Muscle of leg (tissue), 11 donors: ENCODE data around the gene NEK9. TPM values are rescaled to one million over a fixed set of nuclear protein-coding genes. Genes with fewer than 3 reads are reported as not detected.

Source experiments
- DNase-seq: peaks from one replicate; pipeline ENCODE4 v3.0.0; 2013
- H3K27ac ChIP-seq: one replicate; pipeline ENCODE4 v1.5.1; 2013; ENCODE audit warnings: mild to moderate bottlenecking, low read length, control low read depth
- H3K27me3 ChIP-seq: one replicate; pipeline ENCODE4 v1.6.1; 2013; ENCODE audit warnings: low read length; ENCODE audit not compliant: control insufficient read depth, insufficient read depth
- H3K36me3 ChIP-seq: one replicate; pipeline ENCODE4 v1.6.1; 2013; ENCODE audit warnings: low read length; ENCODE audit not compliant: control insufficient read depth, insufficient read depth
- H3K4me1 ChIP-seq: one replicate; pipeline ENCODE4 v1.6.1; 2013; ENCODE audit warnings: low read length; ENCODE audit not compliant: control insufficient read depth, insufficient read depth
- H3K4me3 ChIP-seq: one replicate; pipeline ENCODE4 v1.5.1; 2013; ENCODE audit warnings: low read length, control low read depth
- H3K9me3 ChIP-seq: replicated peaks from 2 replicates; pipeline ENCODE4 v1.6.1; 2013; ENCODE audit warnings: low read depth, low read length; ENCODE audit not compliant: control insufficient read depth
- WGBS: methylation state at CpG from one replicate; pipeline ENCODE4 v1.1.5; 2013; ENCODE audit warnings: missing lambda C conversion rate; ENCODE audit not compliant: insufficient coverage; 5-methylcytosine and 5-hydroxymethylcytosine counted together
- polyA plus RNA-seq, 8 donors: library from polyadenylated mRNA; unstranded; fragments of 120-200 nt; gene quantifications; one replicate each; pipeline versions ENCODE4 v1.2.1 to v1.2.3, GENCODE V29; 2013; ENCODE audit warnings: inconsistent platforms in 1 of 8, low replicate concordance in 1 of 8; ENCODE audit not compliant: insufficient read length in 8 of 8, insufficient read depth in 1 of 8
- total RNA-seq: library from RNA; stranded (reverse); fragments of 120-200 nt; gene quantifications from one replicate; pipeline ENCODE4 v1.2.4, GENCODE V29; 2013

Gene NEK9
- total and polyA plus RNA-seq, 9 donors: 34.4 to 99.7 (median 81.1) TPM

GRCh38 chr14:75147423-75148071 lies 20.7 kb upstream of the NEK9 start:
- DNase-seq: peak; percentile 69
- WGBS: 51% methylated on average over 6 of the region's 13 CpGs
- H3K36me3 ChIP-seq: peaks cover 20% of the 10 kb centered on the region
- peaks cover 4% of the 10 kb centered on the region for H3K4me1 ChIP-seq
- H3K27ac ChIP-seq: peak overlapping the region; percentile 50
- H3K9me3 ChIP-seq: no peaks in the 10 kb centered on the region
- no peak overlapping the region for H3K4me3 ChIP-seq
- H3K27me3 ChIP-seq: no peaks in the 10 kb centered on the region

GRCh38 chr14:75144944-75145343 lies 18.1 kb upstream of the NEK9 start:
- Histone ChIP-seq H3K27ac (no peak overlapping the region), H3K9me3 (no peaks in the 10 kb centered on the region), H3K36me3 (peaks cover 17% of the 10 kb centered on the region), H3K27me3 (no peaks in the 10 kb centered on the region), H3K4me3 (no peak overlapping the region), H3K4me1 (peaks cover 4% of the 10 kb centered on the region)
- 58% methylated on average over 4 of the region's 5 CpGs for whole genome bisulfite sequencing
- DNase-seq: peak; percentile 61

DNA sequence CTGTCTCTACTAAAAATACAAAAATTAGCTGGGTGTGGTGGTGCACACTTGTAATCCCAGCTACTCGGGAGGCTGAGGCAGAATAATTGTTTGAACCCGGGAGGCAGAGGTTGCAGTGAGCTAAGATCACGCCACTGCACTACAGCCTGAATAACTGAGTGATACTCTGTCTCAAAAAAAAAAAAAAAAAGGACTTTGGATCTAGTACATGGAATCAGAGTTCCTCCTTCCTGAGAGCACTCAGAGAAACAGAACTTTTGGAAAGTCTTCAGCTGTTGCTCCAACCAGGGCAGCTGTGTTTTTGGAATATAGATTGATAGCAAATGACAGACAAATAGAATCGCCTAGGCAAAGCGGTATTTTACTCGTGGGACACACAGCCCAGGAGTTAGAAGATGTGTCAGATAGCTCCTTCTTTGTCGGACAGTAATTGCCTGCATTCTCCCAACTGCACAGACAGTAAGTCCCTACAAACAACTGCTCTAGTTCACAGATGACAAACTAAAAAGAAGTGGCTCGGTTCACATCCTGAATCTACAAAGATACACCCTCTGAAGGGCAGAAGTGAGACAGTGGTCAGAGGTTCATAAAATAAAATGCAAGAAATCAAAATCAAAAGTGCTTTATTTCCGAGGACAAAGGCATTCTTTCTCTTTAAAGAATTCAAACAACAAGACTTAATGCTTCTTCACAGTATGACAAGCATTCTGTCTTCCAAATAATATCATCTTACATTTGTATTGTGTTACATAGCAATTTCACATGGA lies 17.1 kb upstream of the NEK9 start:
- no peaks in the 10 kb centered on the region for H3K9me3 ChIP-seq
- H3K4me1 ChIP-seq: peaks cover 4% of the 10 kb centered on the region
- H3K4me3 ChIP-seq: no peak overlapping the region
- H3K27me3 ChIP-seq: no peaks in the 10 kb centered on the region
- no peak for DNase-seq
- H3K36me3 ChIP-seq: peaks cover 10% of the 10 kb centered on the region
- peak overlapping the region; percentile 45 for H3K27ac ChIP-seq
- WGBS: 90% methylated on average over 4 of the region's 9 CpGs

GRCh38 chr14:75142494-75142893 lies 15.6 kb upstream of the NEK9 start:
- Histone ChIP-seq H3K27me3 (no peaks in the 10 kb centered on the region), H3K36me3 (peaks cover 9% of the 10 kb centered on the region), H3K9me3 (no peaks in the 10 kb centered on the region), H3K27ac (no peak overlapping the region), H3K4me1 (peaks cover 4% of the 10 kb centered on the region), H3K4me3 (no peak overlapping the region)
- DNase-seq: no peak
- no CpG with 5 or more reads among the region's 1 CpG for WGBS

- Histone ChIP-seq H3K36me3 (peaks cover 9% of the 10 kb centered on the region), H3K9me3 (no peaks in the 10 kb centered on the region), H3K4me1 (peaks cover 4% of the 10 kb centered on the region), H3K27me3 (no peaks in the 10 kb centered on the region), H3K27ac (no peak overlapping the region), H3K4me3 (no peak overlapping the region)
- peak; percentile 46 for DNase-seq
Measured at GRCh38 chr14:75141967-75142366, 15.1 kb upstream of the NEK9 start.

DNA sequence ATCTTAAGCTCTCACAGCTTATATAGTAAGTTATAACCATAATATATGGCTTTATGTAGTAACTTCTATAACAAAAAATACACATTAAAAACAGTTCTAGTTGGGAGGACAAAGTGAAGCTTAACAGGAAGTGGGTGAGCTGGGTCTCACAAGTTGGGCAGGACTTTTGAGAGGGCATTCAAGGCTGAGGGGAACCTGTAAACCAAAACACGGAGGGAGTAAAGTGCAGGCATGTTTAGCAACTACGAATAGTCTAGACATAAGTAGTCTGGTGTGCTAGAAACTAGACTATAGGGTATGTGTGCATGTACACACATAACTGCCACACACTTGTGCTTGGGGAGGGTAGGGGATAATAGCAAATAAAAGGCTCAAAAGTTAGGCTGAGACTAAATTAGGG lies 14.2 kb upstream of the NEK9 start:
- Histone ChIP-seq H3K4me3 (no peak overlapping the region), H3K4me1 (peaks cover 4% of the 10 kb centered on the region), H3K9me3 (no peaks in the 10 kb centered on the region), H3K27ac (no peak overlapping the region), H3K36me3 (peaks cover 9% of the 10 kb centered on the region), H3K27me3 (no peaks in the 10 kb centered on the region)
- DNase-seq: no peak
- WGBS: 82% methylated on average over 2 of the region's 2 CpGs

GRCh38 chr14:75140620-75141019 lies 13.8 kb upstream of the NEK9 start:
- no CpG with 5 or more reads among the region's 2 CpGs for WGBS
- Histone ChIP-seq H3K27ac (no peak overlapping the region), H3K4me1 (peaks cover 4% of the 10 kb centered on the region), H3K27me3 (no peaks in the 10 kb centered on the region), H3K4me3 (no peak overlapping the region), H3K9me3 (no peaks in the 10 kb centered on the region), H3K36me3 (peaks cover 9% of the 10 kb centered on the region)
- no peak for DNase-seq

DNA sequence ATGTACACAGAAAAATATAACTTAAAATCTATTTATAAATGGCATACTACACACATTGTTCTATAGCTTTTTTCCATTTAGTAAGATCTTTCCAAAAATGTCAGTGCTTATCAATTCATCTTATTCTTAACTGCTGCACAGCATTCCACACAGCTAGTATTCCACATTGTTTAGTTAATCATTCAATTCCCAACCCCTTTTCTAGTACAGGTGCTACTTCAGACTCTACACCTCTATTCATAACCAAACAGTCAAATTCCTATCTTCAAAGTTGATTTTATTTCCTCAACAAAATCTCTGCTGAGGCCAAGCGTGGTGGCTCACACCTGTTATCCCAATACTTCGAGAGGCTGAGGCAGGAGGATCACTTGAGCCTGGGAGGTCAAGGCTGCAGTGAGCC lies 12.3 kb upstream of the NEK9 start:
- no peaks in the 10 kb centered on the region for H3K9me3 ChIP-seq
- peaks cover 4% of the 10 kb centered on the region for H3K4me1 ChIP-seq
- 83% methylated on average over 1 of the region's 2 CpGs for WGBS
- H3K36me3 ChIP-seq: peaks cover 12% of the 10 kb centered on the region
- no peak for DNase-seq
- H3K27me3 ChIP-seq: no peaks in the 10 kb centered on the region
- H3K27ac ChIP-seq: no peak overlapping the region
- no peak overlapping the region for H3K4me3 ChIP-seq

- Histone ChIP-seq H3K9me3 (peaks cover 2% of the 10 kb centered on the region), H3K27me3 (no peaks in the 10 kb centered on the region), H3K4me3 (no peak overlapping the region), H3K36me3 (peaks cover 15% of the 10 kb centered on the region), H3K27ac (peak overlapping the region; percentile 37), H3K4me1 (no peaks in the 10 kb centered on the region)
- WGBS: no CpG with 5 or more reads among the region's 1 CpG
- DNase-seq: peak; percentile 44
Measured at GRCh38 chr14:75138492-75138891, 11.6 kb upstream of the NEK9 start.

- Histone ChIP-seq H3K27ac (no peak overlapping the region), H3K4me1 (no peaks in the 10 kb centered on the region), H3K9me3 (peaks cover 2% of the 10 kb centered on the region), H3K27me3 (no peaks in the 10 kb centered on the region), H3K4me3 (no peak overlapping the region), H3K36me3 (peaks cover 22% of the 10 kb centered on the region)
- no CpG with 5 or more reads among the region's 6 CpGs for WGBS
- DNase-seq: no peak
Measured at GRCh38 chr14:75134644-75135043, 7.8 kb upstream of the NEK9 start.
